Adrenal gland (tissue), 12 donors: ENCODE results near the gene ZNF618. TPM values are rescaled to one million over a fixed set of nuclear protein-coding genes. Genes with fewer than 3 reads are reported as not detected.

ENCODE experiments used
- DNase-seq, 7 donors: peaks; one replicate each; pipeline ENCODE4 v3.0.0-alpha.2; 2019 to 2020
- H3K27ac ChIP-seq, 5 donors: fragments of 200-600 bp; sonication (generic) in 4 of 5; 1 replicate in 3 of 5; 2 replicates in 2 of 5; pipeline versions ENCODE4 v1.5.1 to v1.8.0; 2016 to 2020; ENCODE audit warnings: mild to moderate bottlenecking in 1 of 5
- H3K27me3 ChIP-seq: fragments of 200-600 bp; 2 replicates; pipeline ENCODE4 v1.8.0; 2021
- H3K36me3 ChIP-seq, 2 donors: fragments of 200-600 bp; replicated peaks in 1 of 2; 1 replicate in 1 of 2; 2 replicates in 1 of 2; pipeline versions ENCODE4 v1.5.1 to v1.8.0; 2018 to 2022
- H3K4me1 ChIP-seq, 2 donors: fragments of 200-600 bp; replicated peaks in 1 of 2; 1 replicate in 1 of 2; 2 replicates in 1 of 2; pipeline versions ENCODE4 v1.5.1 to v1.8.0; 2018 to 2021
- H3K4me3 ChIP-seq, 4 donors: fragments of 200-600 bp; sonication (generic) in 3 of 4; one replicate each; pipeline ENCODE4 v1.5.1; 2016 to 2018
- H3K9me3 ChIP-seq, 3 donors: fragments of 200-600 bp; sonication (generic) in 1 of 3; replicated peaks in 1 of 3; 1 replicate in 2 of 3; 2 replicates in 1 of 3; pipeline versions ENCODE4 v1.5.1 to v1.8.0; 2016 to 2021
- CTCF ChIP-seq, 6 experiments: fragments of 450-650 bp in 4 of 6; fragments of 200-600 bp in 2 of 6; sonication (generic) in 1 of 6; IDR thresholded peaks; 1 replicate in 5 of 6; 2 replicates in 1 of 6; pipeline versions ENCODE4 v1.5.1 to v1.8.0; 2016 to 2021; ENCODE audit warnings: antibody characterized with exemption in 6 of 6, mild to moderate bottlenecking in 2 of 6, moderate library complexity in 1 of 6
- POLR2A ChIP-seq, 2 donors: fragments of 450-650 bp; IDR thresholded peaks; one replicate each; pipeline ENCODE4 v1.6.1; 2017; ENCODE audit warnings: antibody characterized with exemption in 2 of 2, mild to moderate bottlenecking in 2 of 2, moderate library complexity in 1 of 2
- WGBS, 4 donors: extraction: QIAGEN DNeasy Blood & Tissue Kit in 2 of 4; methylation state at CpG; one replicate each; pipeline versions ENCODE4 v1.1.5 to v1.1.7; 2013 to 2017; 5-methylcytosine and 5-hydroxymethylcytosine counted together
- intact Hi-C, 2 donors: fragments of 100-400 bp; cut with DNase I; formaldehyde crosslinking; loops; one replicate each; pipeline versions ENCODE4 v1.14.1 to v1.15.0; 2022 to 2023
- polyA plus RNA-seq, 3 donors: library from polyadenylated mRNA; stranded (reverse); fragments of 200-250 nt in 2 of 3; fragments of 350-450 nt in 1 of 3; fragmentation: Illumina TruSeq in 1 of 3; extraction: RNeasy Lipid Tissue Mini Kit (QIAGEN cat#74804) in 1 of 3; gene quantifications; one replicate each; pipeline ENCODE4 v1.2.3, GENCODE V29; 2013 to 2014
- total RNA-seq, 9 donors: library from RNA; depleted of rRNA in 4 of 9; stranded (reverse); fragments of >200 nt in 4 of 9; fragments of 120-200 nt in 1 of 9; fragmentation: NEBNext Ultra II Directional in 1 of 9; extraction: Animal tissue kit (Norgen Biotek cat#: 25700) in 1 of 9; gene quantifications; one replicate each; pipeline versions ENCODE4 v1.1.0 to v1.2.4, GENCODE V29; 2013 to 2023
- donor health status: healthy with polysubstance abuse.
- donor health status: Bipolar disorder and iron deficiency.
- donor health status: DM: yes; HTN: yes; CAD: no.
- donor health status: DM: no; HTN: no; CAD: no.
- donor health status: DM: no; HTN: no; CAD: no.
- donor health status: DM: yes; HTN: yes; CAD: no.

ZNF618 gene
- total and polyA plus RNA-seq, 12 donors = 4.5 to 21.3 (median 9.9) TPM

GRCh38 chr9:114105236-114105635, 229.1 kb downstream of the ZNF618 start:
- Histone ChIP-seq H3K27ac (no peak overlapping the region), H3K27me3 (no peaks in the 10 kb centered on the region), H3K4me3 (no peak overlapping the region), H3K36me3 (no peaks in the 10 kb centered on the region), H3K9me3 (no peaks in the 10 kb centered on the region), H3K4me1 (no peaks in the 10 kb centered on the region)
- 52 to 72% (median 66%) methylated on average over 5 of the region's 5 CpGs for WGBS, 4 donors
- intact Hi-C loops = loop anchor here (5.0 kb wide), 1 partner anchor 182 kb away; no protein-coding TSS in a partner anchor
- DNase-seq = no peak
- TF ChIP-seq CTCF (IDR thresholded peaks at IDR 0.05) = no peak
- TF ChIP-seq POLR2A (IDR thresholded peaks at IDR 0.05) = no peak

Other genes with a start within 250 kb of the ZNF618 start
- gene AMBP, start 202.0 kb downstream of the ZNF618 start, total RNA-seq = 1 to 10 TPM in 2 of 9 donors, under 1 TPM in 3, not detected in 4; 0.17 to 2.8 (median 0.70) TPM
- under 1 TPM in 2 of 3 donors, not detected in 1; 0.40 to 0.44 TPM for gene AMBP, start 202.0 kb downstream of the ZNF618 start, polyA plus RNA-seq
- under 1 TPM in 4 of 9 donors, not detected in 5; 0.11 to 0.50 (median 0.30) TPM for gene KIF12, start 223.0 kb downstream of the ZNF618 start, total RNA-seq
- gene KIF12, start 223.0 kb downstream of the ZNF618 start, polyA plus RNA-seq = under 1 TPM in 2 of 3 donors, not detected in 1; 0.10 to 0.56 TPM